CD4-positive, alpha-beta T cell treated with Interleukin-10 for 1 hour (primary cell): ENCODE results near the gene PAPLN.
A peak's percentile ranks its signal among the peaks of the same experiment; 100 is the strongest.

Source experiments
- DNase-seq: peaks from one replicate; pipeline ENCODE4 v3.0.0-alpha.2; 2020

PAPLN gene

DNA sequence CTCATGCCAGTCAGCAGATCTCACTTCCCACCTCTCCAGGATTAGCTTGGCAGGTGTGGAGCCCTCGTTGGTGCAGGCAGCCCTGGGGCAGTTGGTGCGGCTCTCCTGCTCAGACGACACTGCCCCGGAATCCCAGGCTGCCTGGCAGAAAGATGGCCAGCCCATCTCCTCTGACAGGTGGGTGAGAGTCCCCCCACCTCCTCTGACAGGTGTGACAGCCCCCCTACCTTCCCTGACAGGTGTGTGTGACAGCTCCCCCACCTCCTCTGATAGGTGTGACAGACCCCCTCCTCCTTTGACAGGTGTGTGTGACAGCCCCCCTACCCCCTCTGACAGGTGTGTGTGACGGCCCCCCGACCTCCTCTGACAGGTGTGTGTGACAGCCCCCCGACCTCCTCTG lies 26.3 kb downstream of the PAPLN start:
- no peak for DNase-seq

DNA sequence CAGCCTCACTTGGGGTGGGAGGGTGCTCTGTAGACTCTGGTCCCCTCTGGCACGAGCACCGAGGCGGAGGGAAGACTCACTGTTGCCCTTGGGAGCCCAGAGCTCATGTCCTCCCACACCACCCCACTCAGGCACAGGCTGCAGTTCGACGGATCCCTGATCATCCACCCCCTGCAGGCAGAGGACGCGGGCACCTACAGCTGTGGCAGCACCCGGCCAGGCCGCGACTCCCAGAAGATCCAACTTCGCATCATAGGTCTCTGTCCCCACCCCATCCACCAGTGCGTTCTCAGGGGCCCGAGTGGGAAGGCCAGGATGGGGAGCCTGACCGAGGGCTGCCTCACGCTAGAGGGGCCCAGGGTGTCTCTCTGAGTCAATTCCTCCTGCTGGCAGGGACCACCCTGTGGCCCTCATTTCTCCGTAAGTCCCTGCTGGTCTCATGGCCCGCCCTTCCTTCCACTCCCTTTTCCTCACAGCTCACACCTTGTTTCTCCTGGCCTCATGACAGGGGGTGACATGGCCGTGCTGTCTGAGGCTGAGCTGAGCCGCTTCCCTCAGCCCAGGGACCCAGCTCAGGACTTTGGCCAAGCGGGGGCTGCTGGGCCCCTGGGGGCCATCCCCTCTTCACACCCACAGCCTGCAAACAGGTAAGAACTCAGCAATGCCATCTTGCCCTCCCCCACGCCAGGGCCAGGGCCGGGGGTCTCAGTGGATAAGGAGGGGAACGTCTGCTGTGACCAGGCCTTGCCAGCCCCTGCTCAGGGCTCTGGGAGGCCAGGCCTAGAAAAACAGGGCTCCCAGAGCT lies 27.0 kb downstream of the PAPLN start:
- no peak for DNase-seq

DNA sequence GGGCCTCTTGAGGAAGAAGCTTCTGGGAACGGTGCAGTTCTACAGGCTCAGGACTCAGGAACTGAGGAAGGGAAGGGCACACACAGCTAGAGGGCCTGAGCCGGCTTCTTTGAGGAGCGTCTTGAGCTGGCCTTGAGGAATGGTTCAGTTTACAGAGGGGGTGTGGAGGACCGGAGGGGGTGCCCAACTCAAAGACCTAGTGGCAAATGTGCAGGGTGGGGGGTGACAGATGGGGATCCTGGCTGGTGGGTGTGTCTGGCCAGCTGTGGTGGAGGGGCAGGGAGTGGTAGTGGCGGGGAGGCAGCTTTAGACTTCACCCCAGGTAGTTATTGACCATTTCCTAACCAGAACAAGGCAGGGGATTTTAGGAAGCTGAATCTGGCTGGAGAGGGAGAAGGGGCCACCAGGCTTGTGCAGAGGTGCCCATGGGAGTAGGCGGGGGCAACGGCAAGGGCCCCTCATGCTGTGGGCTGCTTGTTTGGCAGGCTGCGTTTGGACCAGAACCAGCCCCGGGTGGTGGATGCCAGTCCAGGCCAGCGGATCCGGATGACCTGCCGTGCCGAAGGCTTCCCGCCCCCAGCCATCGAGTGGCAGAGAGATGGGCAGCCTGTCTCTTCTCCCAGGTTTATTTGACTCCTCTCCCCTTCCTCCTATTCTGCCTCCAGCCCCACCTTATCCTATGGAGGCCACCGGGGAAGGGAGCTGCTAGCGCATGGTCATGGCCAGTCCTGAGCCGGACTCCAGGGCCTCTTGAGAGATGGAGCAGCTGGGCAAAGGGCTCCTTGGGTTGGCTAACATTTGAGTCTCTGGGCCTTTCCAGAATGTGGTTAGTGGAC lies 27.8 kb downstream of the PAPLN start:
- DNase-seq = no peak

DNA sequence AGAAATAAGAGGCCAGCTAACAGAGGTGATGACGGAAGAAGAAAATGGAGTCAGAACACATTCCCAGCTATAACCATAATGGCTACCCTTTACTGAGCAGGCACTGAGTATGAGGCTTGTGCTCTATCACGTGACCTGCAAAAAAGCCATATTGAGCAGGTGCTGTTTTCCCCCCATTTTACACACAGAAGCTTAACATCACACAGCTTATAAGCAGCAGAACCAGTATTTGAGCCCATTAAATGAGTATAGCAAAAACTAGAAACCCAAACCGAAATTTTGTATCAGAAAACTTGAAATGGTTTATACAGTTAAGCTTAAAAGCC lies 28.4 kb downstream of the PAPLN start:
- DNase-seq = no peak

DNA sequence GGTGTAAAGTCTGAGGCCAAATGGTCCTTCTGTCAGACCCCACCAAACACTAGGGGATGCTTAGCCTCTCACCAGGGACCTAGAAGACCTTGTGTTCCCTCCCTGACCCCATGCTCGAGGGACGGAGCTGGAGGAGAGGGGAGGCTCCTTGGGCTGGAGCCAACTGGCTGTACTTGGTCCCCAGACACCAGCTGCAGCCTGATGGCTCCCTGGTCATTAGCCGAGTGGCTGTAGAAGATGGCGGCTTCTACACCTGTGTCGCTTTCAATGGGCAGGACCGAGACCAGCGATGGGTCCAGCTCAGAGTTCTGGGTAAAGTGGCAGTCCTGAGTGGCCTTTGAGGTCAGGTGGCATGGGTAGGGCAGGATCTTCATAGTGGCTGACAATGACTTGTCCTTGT lies 29.0 kb downstream of the PAPLN start:
- DNase-seq = no peak

DNA sequence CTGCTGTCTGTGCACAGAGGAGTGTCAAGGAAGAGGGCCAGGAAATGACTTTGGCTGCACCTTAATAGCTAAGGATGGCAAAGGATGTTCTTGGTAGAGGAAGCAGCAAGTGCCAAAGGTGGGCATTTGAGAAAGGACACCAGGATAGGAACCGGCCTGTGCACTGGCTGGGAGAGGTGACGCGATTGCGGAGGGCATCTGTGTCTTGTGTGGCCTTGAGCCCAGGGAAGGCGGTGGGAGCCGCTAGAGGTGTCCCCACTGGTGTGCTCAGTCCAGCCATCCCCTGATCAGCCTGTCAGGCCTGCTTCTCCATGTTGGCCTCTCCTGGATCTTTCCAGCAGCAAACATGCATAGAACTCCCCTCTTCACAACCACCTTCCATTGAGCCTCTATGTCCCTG lies 30.2 kb downstream of the PAPLN start:
- DNase-seq = no peak

DNA sequence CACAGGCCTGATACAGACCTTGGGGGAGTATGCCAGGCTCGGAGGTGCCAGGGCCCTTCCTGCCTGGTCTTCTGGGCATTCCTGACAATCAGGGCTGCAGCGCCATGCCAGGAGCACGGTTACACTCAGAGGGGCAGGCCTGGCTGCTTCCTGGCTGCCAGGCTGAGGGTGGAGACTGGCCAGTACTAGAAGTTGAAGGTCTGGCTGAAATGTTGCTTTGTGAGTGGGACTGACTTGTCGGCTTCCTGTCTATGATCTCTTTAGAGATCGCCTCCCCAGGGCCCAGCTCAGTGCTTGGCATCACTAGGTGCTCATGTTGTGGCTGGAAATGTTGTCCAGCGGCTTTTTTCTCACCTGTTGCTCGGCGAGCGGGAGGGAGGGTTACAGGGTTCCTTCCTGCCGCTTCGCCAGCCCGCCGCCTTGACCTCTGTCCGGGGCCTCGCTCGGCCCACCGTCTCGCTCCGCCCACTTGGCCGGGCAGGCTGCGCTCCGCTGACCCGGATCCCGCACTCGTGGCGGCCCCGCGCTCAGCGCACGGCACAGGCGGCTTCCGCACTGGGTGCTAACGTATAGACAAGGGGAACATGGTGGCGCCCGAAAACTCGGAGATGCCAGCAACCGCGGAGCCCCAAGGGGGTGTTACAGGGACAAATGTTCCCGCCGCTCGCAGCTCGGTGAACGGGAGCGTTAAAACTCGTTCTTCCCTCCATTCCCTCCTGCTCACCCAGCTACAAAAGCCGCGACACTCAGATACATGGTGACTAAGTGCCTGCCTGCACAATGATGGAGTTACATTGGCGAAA lies 32.6 kb downstream of the PAPLN start:
- DNase-seq = no peak

DNA sequence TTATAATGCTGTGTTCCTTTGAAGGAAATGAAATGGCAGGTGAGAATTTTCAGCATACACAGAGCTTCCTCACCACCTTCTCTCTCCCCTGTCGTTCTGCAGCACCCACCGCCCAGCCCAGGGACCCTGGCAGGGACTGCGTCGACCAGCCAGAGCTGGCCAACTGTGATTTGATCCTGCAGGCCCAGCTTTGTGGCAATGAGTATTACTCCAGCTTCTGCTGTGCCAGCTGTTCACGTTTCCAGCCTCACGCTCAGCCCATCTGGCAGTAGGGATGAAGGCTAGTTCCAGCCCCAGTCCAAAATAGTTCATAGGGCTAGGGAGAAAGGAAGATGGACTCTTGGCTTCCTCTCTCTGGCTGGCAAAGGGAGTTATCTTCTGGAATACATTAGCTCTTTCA lies 35.1 kb downstream of the PAPLN start:
- no peak for DNase-seq

DNA sequence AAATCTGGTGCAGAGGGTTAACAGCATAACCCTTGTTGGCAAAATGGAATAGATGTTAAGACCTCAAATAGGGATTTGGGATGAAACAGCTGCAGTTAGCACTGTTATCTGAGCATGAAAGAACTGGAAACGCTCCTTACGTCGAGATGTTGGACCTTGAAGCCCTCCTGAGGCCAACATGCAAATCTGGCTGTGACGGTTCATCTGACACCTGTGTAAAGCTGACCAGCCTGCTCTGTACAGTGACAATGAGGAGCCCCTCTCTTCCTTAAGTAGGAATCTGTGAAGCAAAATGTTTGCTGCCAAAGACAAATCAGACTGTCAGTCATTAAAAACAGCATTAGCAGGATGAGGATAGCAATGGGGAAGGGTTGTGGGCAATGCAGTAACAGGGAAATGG lies 36.5 kb downstream of the PAPLN start:
- DNase-seq = no peak

DNA sequence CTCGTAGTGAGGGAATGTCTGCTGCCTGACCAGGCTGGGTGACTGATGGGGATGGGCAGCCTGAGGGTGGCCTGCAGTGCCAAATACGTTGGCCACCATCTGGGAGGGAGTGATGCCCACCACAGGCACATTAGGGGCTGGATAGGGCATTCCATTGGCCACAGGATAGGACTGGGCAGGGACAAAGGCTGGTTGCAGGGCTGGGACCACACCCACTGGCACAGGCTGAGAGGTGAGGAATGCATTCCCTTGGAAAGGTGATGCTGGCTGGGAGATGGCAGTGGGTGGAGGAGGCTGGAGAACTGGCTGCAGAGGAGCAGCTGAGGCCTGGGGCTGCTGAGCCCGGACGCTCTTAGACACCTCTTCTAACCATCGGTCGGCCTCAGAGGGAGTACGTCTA lies 39.5 kb downstream of the PAPLN start:
- DNase-seq = no peak

DNA sequence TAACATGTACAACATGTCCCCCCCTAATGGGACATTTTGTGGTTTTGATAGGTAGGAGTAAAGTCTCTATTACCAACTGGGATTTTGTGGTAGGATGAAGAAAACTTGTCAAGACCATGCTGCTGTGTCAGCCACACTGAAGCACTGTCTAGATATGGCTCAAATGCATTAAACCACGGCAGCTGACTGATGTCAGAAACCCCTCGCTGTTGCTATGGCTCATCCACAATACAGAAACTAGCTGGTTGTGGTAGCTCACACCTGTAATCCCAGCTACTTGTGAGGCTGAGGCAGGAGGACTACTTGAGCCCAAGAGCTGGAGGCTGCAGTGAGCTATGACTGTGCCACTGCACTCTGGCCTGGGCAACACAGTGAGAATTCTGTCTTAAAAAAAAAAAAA lies 40.1 kb downstream of the PAPLN start:
- no peak for DNase-seq

DNA sequence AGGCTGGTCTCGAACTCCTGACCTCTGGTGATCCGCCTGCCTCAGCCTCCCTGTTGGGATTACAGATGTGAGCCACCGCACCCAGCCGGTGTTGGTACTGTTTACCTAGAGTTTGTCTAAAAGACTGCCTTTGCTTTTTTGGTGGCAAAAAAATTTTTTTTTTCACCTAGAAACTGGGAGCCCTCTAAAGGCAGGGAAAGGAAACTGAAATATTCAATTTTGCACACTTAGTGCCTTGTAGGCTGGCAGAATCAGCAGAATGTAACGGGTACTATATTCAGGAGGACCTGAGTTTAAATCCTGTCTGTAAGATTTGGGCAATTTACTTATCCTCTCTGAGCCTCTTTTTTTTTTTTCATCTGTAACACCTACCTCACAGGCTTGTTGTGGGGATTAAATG lies 43.6 kb downstream of the PAPLN start:
- DNase-seq = no peak

DNA sequence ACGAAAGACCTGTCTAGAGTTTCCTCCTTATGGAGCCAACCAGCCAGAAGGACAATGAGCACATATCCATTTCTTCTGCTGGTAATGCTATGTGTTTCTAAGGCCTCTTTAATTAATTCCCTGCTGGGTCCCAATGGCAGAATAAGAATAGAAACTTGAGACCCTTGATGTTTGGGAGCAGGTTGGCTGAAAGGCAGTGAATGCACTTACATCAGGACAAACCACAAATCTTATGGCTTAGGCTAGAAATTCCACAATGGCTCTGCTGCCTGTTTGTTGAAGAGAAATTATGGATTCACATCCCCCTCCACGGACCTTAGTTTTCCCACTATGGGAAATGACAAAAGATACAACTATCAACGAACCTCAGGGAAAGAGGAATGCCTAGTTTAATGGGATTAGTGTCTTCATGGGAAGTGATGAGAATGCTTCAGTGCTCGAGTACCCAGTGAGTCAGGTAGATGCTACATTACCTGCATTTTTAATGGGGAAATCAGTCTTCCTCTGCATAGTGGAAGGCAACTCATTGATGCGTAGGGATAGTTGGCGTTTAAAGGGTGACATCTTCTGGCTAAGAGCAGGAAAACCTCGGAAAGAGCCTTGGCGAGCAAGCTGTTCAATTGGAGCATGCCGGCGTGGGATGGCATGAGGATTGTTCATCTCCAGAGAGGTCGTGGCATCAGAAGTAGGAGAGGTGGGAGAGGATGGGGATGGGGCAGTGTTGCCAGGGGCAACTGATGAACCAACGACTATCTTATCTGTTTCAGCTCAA lies 46.5 kb downstream of the PAPLN start:
- DNase-seq = no peak

DNA sequence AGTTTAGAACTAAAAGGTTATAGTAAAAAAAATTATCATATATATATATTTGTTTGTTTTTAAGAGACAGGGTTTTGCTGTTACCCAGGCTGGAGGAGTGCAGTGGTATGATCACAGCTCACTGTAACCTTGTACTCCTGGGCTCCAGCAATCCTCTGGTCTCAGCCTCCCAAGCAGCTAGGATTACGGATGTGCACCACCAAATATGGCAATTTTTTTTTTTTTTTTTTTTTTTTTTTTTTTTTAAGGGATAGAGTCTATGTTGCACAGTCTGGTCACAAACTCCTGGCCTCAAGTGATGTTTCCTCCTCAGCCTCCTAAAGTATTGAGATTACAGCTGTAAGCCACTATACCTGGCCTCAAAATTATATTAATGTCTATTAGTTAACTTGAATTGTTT lies 48.7 kb downstream of the PAPLN start:
- no peak for DNase-seq

DNA sequence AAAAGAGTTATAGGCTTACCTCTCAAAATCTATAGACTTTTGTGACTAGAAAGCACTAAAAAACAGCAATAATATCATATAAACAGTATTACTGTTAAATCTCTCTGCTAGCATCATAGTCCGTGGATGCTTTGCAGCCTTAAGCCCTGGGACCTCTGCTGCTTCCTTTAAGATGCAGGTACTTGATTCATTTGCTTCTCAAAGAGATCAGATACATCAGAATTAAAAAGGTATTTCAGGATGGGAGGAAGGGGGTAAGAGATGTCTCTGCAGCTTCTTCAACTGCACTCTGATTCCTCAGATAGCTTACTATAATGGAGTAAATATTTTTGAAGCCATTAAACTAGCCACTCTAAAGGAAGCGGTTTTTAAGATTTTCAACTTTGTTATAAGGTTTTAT lies 49.3 kb downstream of the PAPLN start:
- no peak for DNase-seq

DNA sequence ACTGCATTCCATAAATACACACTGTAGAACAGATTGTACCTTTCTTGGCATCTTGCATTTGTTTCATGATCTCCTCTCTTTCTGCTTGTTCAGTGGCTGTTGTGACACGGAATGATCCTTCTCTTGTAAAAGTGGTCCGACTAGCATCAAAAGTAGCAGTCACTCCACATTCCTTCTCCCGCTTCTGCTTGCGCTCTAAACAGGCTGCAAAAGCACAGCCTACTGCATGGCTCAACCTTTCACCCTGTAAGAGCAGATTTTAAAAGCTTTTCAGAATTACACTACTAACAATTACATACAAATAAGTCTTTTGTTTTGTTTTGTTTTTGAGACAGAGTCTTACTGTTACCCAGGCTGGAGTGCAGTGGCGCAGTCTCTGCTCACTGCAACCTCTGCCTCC lies 49.8 kb downstream of the PAPLN start:
- DNase-seq = no peak

DNA sequence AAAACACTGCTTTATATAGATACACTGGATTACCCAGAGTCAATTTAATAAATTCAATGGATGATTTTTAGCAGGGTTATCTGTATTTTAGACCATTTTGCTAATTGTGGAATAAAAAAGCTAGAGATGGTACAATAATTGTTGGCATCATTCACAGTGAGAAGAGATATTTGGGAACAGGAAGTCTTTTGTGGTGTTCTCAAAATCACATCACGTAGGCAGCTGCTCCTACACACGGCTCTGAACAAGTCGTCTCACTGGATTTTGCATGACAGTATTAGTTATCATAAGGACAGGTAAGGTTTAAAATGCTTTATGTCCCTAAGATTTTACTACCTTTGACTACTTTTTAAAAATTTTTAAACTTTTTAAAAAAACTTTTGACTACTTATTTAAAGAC lies 52.0 kb downstream of the PAPLN start:
- DNase-seq = no peak

DNA sequence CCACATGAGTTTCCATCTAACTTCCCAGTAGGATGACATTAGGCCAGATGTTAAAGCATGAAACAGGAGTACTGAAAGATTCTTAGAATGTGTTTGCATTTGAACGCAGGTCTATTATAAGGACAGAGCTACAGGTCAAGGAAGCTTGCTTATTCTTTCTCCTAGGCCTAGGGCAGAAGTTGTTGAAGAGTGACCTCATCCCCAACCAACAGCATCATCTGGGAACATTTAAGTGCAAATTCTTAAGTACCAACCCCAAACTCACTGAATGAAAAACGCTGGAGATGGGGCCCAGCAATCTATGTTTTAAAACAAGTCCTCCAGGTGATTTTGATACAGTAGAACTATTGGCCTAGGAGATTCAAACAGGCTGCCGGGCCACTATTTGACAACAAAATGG lies 52.4 kb downstream of the PAPLN start:
- DNase-seq = no peak

DNA sequence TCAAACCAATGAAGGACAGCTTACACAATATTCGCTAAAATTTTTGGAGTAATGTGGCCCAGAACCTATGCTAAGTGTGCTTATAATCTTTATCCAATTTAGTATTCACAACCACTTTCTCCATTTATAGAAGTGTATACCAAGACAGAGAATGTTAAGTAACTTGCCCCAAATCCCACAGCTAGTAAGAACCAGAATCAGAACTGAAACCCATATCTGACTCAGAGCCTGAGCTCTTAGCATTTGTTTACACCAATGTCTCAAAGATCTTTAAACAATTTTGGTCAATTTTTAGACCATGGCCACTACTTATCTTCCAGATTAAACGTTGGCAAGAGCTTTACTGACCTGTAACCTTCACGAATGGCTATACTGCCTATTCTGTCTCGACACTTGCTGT lies 53.0 kb downstream of the PAPLN start:
- no peak for DNase-seq

DNA sequence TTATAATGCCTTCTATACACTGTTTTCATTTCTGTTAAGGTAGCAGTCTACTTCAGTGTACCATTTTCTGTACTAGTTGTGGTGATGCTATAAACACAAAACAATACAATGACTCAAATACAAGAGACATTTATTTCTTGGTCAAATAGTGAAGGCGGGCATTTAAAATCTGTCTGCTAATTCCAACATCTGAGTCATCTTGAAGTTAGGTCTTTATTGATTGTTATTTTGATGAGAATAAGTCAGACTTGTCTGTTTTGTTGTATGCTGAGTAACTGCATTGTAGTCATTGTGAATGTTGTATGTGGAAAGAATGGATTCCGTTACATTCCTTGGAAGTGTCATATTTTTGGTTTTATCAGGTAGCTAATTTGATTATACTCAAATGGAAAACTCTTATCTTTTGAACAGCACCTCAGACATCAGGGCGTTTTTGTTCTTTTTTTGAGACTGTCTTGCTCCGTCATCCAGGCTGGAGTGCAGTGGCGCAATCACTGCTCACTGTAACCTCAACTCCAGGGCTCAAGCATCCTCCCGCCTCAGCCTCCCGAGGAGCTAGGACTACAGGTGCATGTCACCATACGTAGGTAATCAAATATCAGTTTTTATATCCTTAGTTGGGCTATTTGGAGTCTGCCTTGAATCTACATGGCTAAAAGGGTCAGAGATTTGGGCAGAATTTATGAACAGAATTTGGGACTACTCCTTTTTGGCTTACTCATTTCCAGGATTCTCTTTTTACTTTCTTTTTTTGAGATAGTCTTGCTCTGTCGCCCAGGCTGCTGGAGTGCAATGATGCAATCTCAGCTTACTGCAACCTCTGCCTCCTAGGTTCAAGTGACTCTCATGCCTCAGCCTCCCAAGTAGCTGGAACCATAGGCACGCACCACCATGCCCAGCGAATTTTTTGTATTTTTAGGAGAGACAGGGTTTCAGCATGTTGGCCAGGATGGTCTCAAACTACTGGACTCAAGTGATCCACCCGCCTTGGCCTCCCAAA lies 56.8 kb downstream of the PAPLN start:
- no peak for DNase-seq

DNA sequence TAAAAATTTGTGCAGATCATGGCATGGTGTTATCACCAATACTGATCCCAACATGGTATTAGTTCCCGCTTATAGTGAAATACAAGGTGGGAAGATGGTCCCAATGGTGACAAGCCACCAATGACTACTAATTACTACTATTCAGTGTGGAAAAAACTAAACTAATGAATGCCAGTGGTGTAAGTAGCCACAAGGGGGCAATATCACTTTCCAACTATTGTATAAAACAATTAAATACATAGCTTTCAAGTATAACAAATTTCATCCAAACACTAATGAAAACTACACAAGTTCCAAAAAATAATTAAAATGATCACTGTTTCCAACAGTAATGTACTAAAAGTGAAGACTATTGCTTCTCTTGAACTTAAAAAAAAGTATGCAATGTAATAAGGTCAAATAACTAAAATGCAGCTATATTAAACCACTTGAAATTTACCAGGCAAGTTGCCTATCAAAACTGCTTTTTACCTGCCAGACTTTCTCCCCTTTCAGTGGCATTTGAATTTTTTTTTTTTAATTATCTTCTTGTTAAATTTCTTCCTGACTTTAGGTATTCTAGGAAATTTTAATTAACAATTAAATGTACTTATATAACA lies 58.0 kb downstream of the PAPLN start:
- peak; percentile 47 for DNase-seq
